Panc1 (cell line): ENCODE results near the gene TLE1. TPM values are rescaled to one million over a fixed set of nuclear protein-coding genes. Genes with fewer than 3 reads are reported as not detected.

Source experiments
- ATAC-seq: fragments of 200-7000 bp; cut with Tn5 transposase; 2 replicates; pipeline ENCODE4 v1.9.1; 2020; ENCODE audit warnings: mild to moderate bottlenecking, moderate library complexity
- BruUV-seq: library from RNA; stranded (reverse); fragments of 400-500 nt; replicated peaks from 2 replicates; lab custom pipeline; 2021; lab: Mats Ljungman, UMichigan
- CTCF ChIA-PET: fragments of 300-600 bp; sonication (Branson Sonifier 250); formaldehyde crosslinking; loops from one replicate; lab custom pipeline; 2022; ENCODE audit warnings: antibody characterized with exemption; lab: Charles Lee
- POLR2A ChIA-PET: fragments of 300-600 bp; sonication (Branson Sonifier 250); formaldehyde crosslinking; loops from one replicate; lab custom pipeline; 2022; ENCODE audit warnings: antibody characterized with exemption; lab: Charles Lee
- DNase-seq: peaks from one replicate; pipeline ENCODE4 v3.0.0-alpha.2; 2010; ENCODE audit warnings: low read depth, low spot score
- H3K27ac ChIP-seq: 2 replicates; pipeline ENCODE4 v1.5.1; 2011; ENCODE audit warnings: mild to moderate bottlenecking, low read length, inconsistent platforms
- H3K27me3 ChIP-seq: fragments of 200-500 bp; sonication (Bioruptor generic); 2 replicates; pipeline ENCODE4 v1.6.0; 2014; ENCODE audit warnings: low read length, inconsistent platforms; ENCODE audit not compliant: control insufficient read depth, insufficient read depth
- H3K36me3 ChIP-seq: fragments of 200-500 bp; sonication (Bioruptor generic); 2 replicates; pipeline ENCODE4 v1.5.1; 2014; ENCODE audit warnings: inconsistent platforms, mild to moderate bottlenecking, low read length, moderate library complexity; ENCODE audit not compliant: control insufficient read depth, insufficient read depth
- H3K4me1 ChIP-seq: 2 replicates; pipeline ENCODE4 v1.5.1; 2011; ENCODE audit warnings: inconsistent platforms, mild to moderate bottlenecking, low read length, moderate library complexity; ENCODE audit not compliant: control insufficient read depth, insufficient read depth
- H3K4me3 ChIP-seq, 2 experiments: 2 replicates each; pipeline ENCODE4 v1.5.1; 2011 to 2012; ENCODE audit warnings: low read depth in 2 of 2, low read length in 2 of 2, mild to moderate bottlenecking in 2 of 2, inconsistent platforms in 1 of 2, moderate library complexity in 1 of 2
- H3K9me3 ChIP-seq: fragments of 200-500 bp; sonication (Bioruptor generic); 2 replicates; pipeline ENCODE4 v1.5.1; 2014; ENCODE audit warnings: low read depth, mild to moderate bottlenecking, inconsistent platforms, low read length, moderate library complexity; ENCODE audit not compliant: control insufficient read depth, insufficient read depth
- POLR2AphosphoS5 ChIP-seq: IDR thresholded peaks from 2 replicates; pipeline ENCODE4 v1.6.1; 2012; ENCODE audit warnings: mild to moderate bottlenecking, low read depth, low read length, moderate library complexity
- SIN3A ChIP-seq: IDR thresholded peaks from 2 replicates; pipeline ENCODE4 v1.6.1; 2012; ENCODE audit warnings: low read depth, mild to moderate bottlenecking, low read length, moderate library complexity, borderline replicate concordance; ENCODE audit not compliant: insufficient read depth
- TCF7L2 ChIP-seq: IDR thresholded peaks from 2 replicates; pipeline ENCODE4 v1.6.1; 2011; ENCODE audit warnings: mild to moderate bottlenecking, low read depth, low read length, inconsistent platforms
- in situ Hi-C: cut with HindIII; loops from 2 replicates; pipeline ENCODE4 v1.10.0; 2016; ENCODE audit warnings: low sequenced_read_pairs, low pct_unique_long_range_greater_than_20kb
- intact Hi-C: fragments of 100-400 bp; cut with micrococcal nuclease; formaldehyde crosslinking; loops from one replicate; pipeline ENCODE4 v1.10.0; 2022; ENCODE audit not compliant: unreplicated experiment
- total RNA-seq: library from RNA; stranded (reverse); gene quantifications from one replicate; pipeline ENCODE4 v1.2.1, GENCODE V29; 2021; ENCODE audit not compliant: unreplicated experiment
- TF ChIP-seq, protein P1 (sequence below), 2 experiments: IDR thresholded peaks; 2 replicates each; pipeline ENCODE4 v1.6.1; 2011 to 2012; ENCODE audit warnings: low read depth in 2 of 2, control low read depth in 1 of 2, low read length in 1 of 2, mild to moderate bottlenecking in 1 of 2, moderate library complexity in 1 of 2; ENCODE audit not compliant: insufficient read depth in 1 of 2
- TF ChIP-seq, protein P2 (sequence below): fragments of 450-650 bp; IDR thresholded peaks from 2 replicates; pipeline ENCODE4 v1.5.1; 2017; ENCODE audit warnings: mild to moderate bottlenecking

The TLE1 gene
- total RNA-seq, 1 experiment from 2014 or later: 12.9 TPM

DNA sequence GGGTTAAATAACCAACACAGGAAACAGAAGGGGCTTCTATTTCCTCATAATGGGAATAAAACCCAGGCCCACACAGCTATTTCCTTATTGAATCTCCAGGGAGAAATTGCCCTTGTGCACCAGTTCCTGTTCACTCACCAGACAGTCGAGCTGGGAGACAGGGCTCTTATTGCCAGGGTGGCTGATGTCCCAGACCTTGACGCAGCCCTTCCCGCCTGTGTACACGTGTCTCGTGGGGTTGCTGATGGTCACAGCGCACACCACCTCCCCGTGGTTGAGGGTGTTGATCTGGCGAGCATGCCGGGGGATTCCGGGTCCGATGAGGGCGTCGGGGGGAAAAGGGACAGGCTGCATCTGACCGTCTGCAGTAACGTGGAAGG, 96.5 kb downstream of the TLE1 start:
- H3K36me3 ChIP-seq: no peaks in the 10 kb centered on the region
- intact Hi-C loops (no loop called here), in situ Hi-C loops (no loop called here)
- H3K27ac ChIP-seq: no peak overlapping the region
- no peaks in the 10 kb centered on the region for H3K27me3 ChIP-seq
- no TSS peak for BruUV-seq
- H3K9me3 ChIP-seq: no peaks in the 10 kb centered on the region
- CTCF ChIA-PET: no interaction called here
- H3K4me1 ChIP-seq: peaks cover 1% of the 10 kb centered on the region; the same call in 1 of the 2 replicates
- ATAC-seq: no peak
- DNase-seq: no peak
- POLR2A ChIA-PET: no interaction called here
- TF ChIP-seq, protein P1, sequence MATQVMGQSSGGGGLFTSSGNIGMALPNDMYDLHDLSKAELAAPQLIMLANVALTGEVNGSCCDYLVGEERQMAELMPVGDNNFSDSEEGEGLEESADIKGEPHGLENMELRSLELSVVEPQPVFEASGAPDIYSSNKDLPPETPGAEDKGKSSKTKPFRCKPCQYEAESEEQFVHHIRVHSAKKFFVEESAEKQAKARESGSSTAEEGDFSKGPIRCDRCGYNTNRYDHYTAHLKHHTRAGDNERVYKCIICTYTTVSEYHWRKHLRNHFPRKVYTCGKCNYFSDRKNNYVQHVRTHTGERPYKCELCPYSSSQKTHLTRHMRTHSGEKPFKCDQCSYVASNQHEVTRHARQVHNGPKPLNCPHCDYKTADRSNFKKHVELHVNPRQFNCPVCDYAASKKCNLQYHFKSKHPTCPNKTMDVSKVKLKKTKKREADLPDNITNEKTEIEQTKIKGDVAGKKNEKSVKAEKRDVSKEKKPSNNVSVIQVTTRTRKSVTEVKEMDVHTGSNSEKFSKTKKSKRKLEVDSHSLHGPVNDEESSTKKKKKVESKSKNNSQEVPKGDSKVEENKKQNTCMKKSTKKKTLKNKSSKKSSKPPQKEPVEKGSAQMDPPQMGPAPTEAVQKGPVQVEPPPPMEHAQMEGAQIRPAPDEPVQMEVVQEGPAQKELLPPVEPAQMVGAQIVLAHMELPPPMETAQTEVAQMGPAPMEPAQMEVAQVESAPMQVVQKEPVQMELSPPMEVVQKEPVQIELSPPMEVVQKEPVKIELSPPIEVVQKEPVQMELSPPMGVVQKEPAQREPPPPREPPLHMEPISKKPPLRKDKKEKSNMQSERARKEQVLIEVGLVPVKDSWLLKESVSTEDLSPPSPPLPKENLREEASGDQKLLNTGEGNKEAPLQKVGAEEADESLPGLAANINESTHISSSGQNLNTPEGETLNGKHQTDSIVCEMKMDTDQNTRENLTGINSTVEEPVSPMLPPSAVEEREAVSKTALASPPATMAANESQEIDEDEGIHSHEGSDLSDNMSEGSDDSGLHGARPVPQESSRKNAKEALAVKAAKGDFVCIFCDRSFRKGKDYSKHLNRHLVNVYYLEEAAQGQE (IDR thresholded peaks at IDR 0.05; ENCODE audit: insufficient read depth in 1 of 2, low read depth in 2 of 2, low read length in 1 of 2): no peak
- TF ChIP-seq TCF7L2 (no peak), SIN3A (no peak), POLR2AphosphoS5 (no peak)
- TF ChIP-seq, protein P2, sequence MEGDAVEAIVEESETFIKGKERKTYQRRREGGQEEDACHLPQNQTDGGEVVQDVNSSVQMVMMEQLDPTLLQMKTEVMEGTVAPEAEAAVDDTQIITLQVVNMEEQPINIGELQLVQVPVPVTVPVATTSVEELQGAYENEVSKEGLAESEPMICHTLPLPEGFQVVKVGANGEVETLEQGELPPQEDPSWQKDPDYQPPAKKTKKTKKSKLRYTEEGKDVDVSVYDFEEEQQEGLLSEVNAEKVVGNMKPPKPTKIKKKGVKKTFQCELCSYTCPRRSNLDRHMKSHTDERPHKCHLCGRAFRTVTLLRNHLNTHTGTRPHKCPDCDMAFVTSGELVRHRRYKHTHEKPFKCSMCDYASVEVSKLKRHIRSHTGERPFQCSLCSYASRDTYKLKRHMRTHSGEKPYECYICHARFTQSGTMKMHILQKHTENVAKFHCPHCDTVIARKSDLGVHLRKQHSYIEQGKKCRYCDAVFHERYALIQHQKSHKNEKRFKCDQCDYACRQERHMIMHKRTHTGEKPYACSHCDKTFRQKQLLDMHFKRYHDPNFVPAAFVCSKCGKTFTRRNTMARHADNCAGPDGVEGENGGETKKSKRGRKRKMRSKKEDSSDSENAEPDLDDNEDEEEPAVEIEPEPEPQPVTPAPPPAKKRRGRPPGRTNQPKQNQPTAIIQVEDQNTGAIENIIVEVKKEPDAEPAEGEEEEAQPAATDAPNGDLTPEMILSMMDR: no peak
- no peak overlapping the region for H3K4me3 ChIP-seq

DNA sequence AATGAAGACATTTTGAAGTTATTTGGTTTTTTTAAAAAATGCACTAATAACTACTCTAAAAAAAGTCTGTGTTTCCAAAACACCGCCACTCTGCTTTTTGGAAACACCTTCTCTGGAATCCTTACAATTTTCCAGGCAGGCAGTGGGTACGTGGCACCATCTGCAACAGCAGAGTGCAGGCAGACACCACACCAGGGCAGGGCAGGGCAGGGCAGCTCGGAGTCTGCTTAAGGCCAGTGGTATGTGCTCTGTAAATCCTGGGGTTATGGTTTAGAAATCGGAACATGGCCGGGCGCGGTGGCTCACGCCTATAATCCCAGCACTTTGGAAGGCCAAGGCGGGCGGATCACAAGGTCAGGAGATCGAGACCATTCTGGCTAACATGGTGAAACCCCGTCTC, 97.6 kb downstream of the TLE1 start:
- Histone ChIP-seq H3K36me3 (no peaks in the 10 kb centered on the region), H3K9me3 (no peaks in the 10 kb centered on the region), H3K4me1 (peaks cover 3% of the 10 kb centered on the region; the same call in 1 of the 2 replicates), H3K27ac (no peak overlapping the region), H3K4me3 (no peak overlapping the region), H3K27me3 (no peaks in the 10 kb centered on the region)
- ATAC-seq (no peak), DNase-seq (no peak)
- in situ Hi-C loops (no loop called here), intact Hi-C loops (no loop called here)
- TF ChIP-seq, protein P1 (IDR thresholded peaks at IDR 0.05; ENCODE audit: insufficient read depth in 1 of 2, low read depth in 2 of 2, low read length in 1 of 2): no peak
- TF ChIP-seq SIN3A (no peak), TCF7L2 (no peak), POLR2AphosphoS5 (no peak)
- TF ChIP-seq, protein P2: no peak
- no TSS peak for BruUV-seq
- CTCF ChIA-PET: interaction anchor here (0.5 kb wide), 1 partner anchor 69 kb away, joined by 5 read pairs; no protein-coding TSS in a partner anchor
- POLR2A ChIA-PET: no interaction called here
